K562 (cell line): Measurements from ENCODE around the gene LCNL1. TPM values are rescaled to one million over a fixed set of nuclear protein-coding genes. Genes with fewer than 3 reads are reported as not detected.

Experiments used
- DACH1 ChIP-seq: fragments of 450-650 bp; IDR thresholded peaks from 2 replicates; pipeline ENCODE4 v1.6.1; 2018; ENCODE audit not compliant: partially characterized antibody
- DMBX1 ChIP-seq: fragments of 250-450 bp; sonication (Bioruptor Pico); IDR thresholded peaks from 2 replicates; pipeline ENCODE4 v1.8.0; 2022; ENCODE audit warnings: inconsistent platforms, mild to moderate bottlenecking, moderate library complexity, borderline replicate concordance
- EHMT2 ChIP-seq: fragments of 450-650 bp; IDR thresholded peaks from 2 replicates; pipeline ENCODE4 v1.6.1; 2018; ENCODE audit warnings: antibody characterized with exemption
- GABPB1 ChIP-seq: sonication (generic); formaldehyde crosslinking; IDR thresholded peaks from 2 replicates; pipeline ENCODE4 v1.8.0; 2022; ENCODE audit warnings: mild to moderate bottlenecking, missing genetic modification reagents
- HDAC6 ChIP-seq: IDR thresholded peaks from 2 replicates; pipeline ENCODE4 v1.6.1; 2012; ENCODE audit warnings: low read depth, mild to moderate bottlenecking, control low read depth, inconsistent platforms, low read length, moderate library complexity
- MLX ChIP-seq, 2 experiments: fragments of 450-650 bp in 1 of 2; sonication (generic) in 1 of 2; formaldehyde crosslinking; conservative IDR thresholded peaks; 2 replicates each; pipeline versions ENCODE4 v1.4.0 to v1.8.1; 2020 to 2022; ENCODE audit warnings: mild to moderate bottlenecking in 1 of 2, missing genetic modification reagents in 1 of 2
- PHF8 ChIP-seq: fragments of 200-600 bp; sonication (generic); IDR thresholded peaks from 2 replicates; pipeline ENCODE4 v1.6.1; 2012; ENCODE audit warnings: mixed run types, mild to moderate bottlenecking, inconsistent platforms, low read length, moderate library complexity, borderline replicate concordance
- POLR2B ChIP-seq: fragments of 450-650 bp; IDR thresholded peaks from 2 replicates; pipeline ENCODE4 v1.6.1; 2018; ENCODE audit warnings: low read depth; ENCODE audit not compliant: partially characterized antibody
- SMAD2 ChIP-seq: fragments of 150-350 bp; IDR thresholded peaks from 2 replicates; pipeline ENCODE4 v1.6.1; 2014; ENCODE audit warnings: low read depth, mild to moderate bottlenecking, low read length
- SP1 ChIP-seq: sonication (generic); formaldehyde crosslinking; IDR thresholded peaks from 2 replicates; pipeline ENCODE4 v1.8.1; 2022; ENCODE audit warnings: mild to moderate bottlenecking, missing genetic modification reagents
- SRSF1 ChIP-seq: fragments of 200-400 bp; formaldehyde crosslinking; IDR thresholded peaks from 2 replicates; pipeline ENCODE4 v1.6.1; 2017; ENCODE audit warnings: mild to moderate bottlenecking, low read depth, low read length, moderate library complexity
- TFAP4 ChIP-seq: sonication (generic); formaldehyde crosslinking; IDR thresholded peaks from 2 replicates; pipeline ENCODE4 v1.8.0; 2022; ENCODE audit warnings: missing genetic modification reagents, mild to moderate bottlenecking, moderate library complexity, borderline replicate concordance
- ZBTB33 ChIP-seq: sonication (generic); formaldehyde crosslinking; IDR thresholded peaks from 2 replicates; pipeline ENCODE4 v1.8.1; 2023; ENCODE audit warnings: mild to moderate bottlenecking, missing genetic modification reagents
- ZNF282 ChIP-seq: sonication (generic); formaldehyde crosslinking; IDR thresholded peaks from 2 replicates; pipeline ENCODE4 v1.8.1; 2023; ENCODE audit warnings: missing genetic modification reagents
- ZNF407 ChIP-seq: fragments of 450-650 bp; IDR thresholded peaks from 2 replicates; pipeline ENCODE4 v1.6.1; 2016; ENCODE audit warnings: low read depth
- ZNF511 ChIP-seq: sonication (generic); formaldehyde crosslinking; IDR thresholded peaks from 2 replicates; pipeline ENCODE4 v1.8.0; 2022; ENCODE audit warnings: mild to moderate bottlenecking, missing genetic modification reagents
- ZNF696 ChIP-seq: fragments of 250-450 bp; sonication (Bioruptor Pico); conservative IDR thresholded peaks from 2 replicates; pipeline ENCODE4 v1.4.0; 2020; ENCODE audit warnings: mild to moderate bottlenecking, moderate library complexity
- polyA plus RNA-seq, 8 experiments: library from polyadenylated mRNA; depleted of rRNA in 4 of 8; stranded (reverse) in 5 of 8; unstranded in 3 of 8; fragments of >200 nt; fragmentation: Nextera tagmentation in 2 of 8; fragmentation: Illumina TruSeq in 1 of 8; extraction: Ambion mirVana in 2 of 8; extraction: Trizol in 1 of 8; gene quantifications; 2 replicates each; pipeline versions ENCODE4 v1.2.1 to v1.2.3, GENCODE V29; 2011 to 2014; ENCODE audit warnings: inconsistent platforms in 1 of 8, missing spikeins in 1 of 8
- total RNA-seq, 7 experiments: library from RNA; depleted of rRNA in 6 of 7; stranded (reverse); fragments of >200 nt in 6 of 7; fragmentation: Illumina TruSeq in 2 of 7; extraction: Trizol in 2 of 7; gene quantifications; 2 replicates each; pipeline versions ENCODE4 v1.2.1 to v1.2.3, GENCODE V29; 2011 to 2021; ENCODE audit warnings: low replicate concordance in 1 of 7

Gene LCNL1
- total and polyA plus RNA-seq, 9 of the 15 experiments (the other 6 are each of a cell fraction or from before 2014, with no cell fraction given), result 0.04 to 0.16 (median 0.04) TPM; not detected in 4

GRCh38 chr9:136944212-136944518 lies 38.6 kb upstream of the LCNL1 start (continued):
- TF ChIP-seq ZNF511 (CRISPR knock-in tag) (0 out of 2 replicates have a peak, but pooled peaks have one; percentile 1), POLR2B (no peak), ZBTB33 (no peak), DMBX1 (CRISPR knock-in tag) (0 out of 2 replicates have a peak, but pooled peaks have one; percentile 7), SRSF1 (no peak), PHF8 (peak; percentile 83; the same call in 1 of the 2 replicates), SP1 (CRISPR knock-in tag) (no peak), EHMT2 (no peak), ZNF696 (CRISPR knock-in tag) (no peak), SMAD2 (no peak), DACH1 (no peak), GABPB1 (CRISPR knock-in tag) (no peak), MLX (CRISPR knock-in tag; conservative IDR thresholded peaks at IDR 0.05) (no peak), HDAC6 (no peak), TFAP4 (CRISPR knock-in tag) (no peak), ZNF407 (no peak), ZNF282 (CRISPR knock-in tag) (no peak)
